Neutrophil (primary cell): ENCODE results near the gene VSX2.

ENCODE experiments used
- H3K27ac ChIP-seq: fragments of 200-600 bp; sonication (generic); 2 replicates; pipeline ENCODE4 v1.5.1; 2016; ENCODE audit warnings: mild to moderate bottlenecking, moderate library complexity
- H3K27me3 ChIP-seq: fragments of 200-600 bp; sonication (generic); 2 replicates; pipeline ENCODE4 v1.6.0; 2016; ENCODE audit warnings: mild to moderate bottlenecking
- H3K36me3 ChIP-seq: fragments of 200-600 bp; sonication (generic); 2 replicates; pipeline ENCODE4 v1.5.1; 2017
- H3K4me1 ChIP-seq, 2 experiments: fragments of 200-600 bp in 1 of 2; sonication (generic) in 1 of 2; 1 replicate in 1 of 2; 2 replicates in 1 of 2; pipeline versions ENCODE4 v1.5.1 to v1.6.1; 2013 to 2016; ENCODE audit warnings: low read depth in 1 of 2, low read length in 1 of 2, mild to moderate bottlenecking in 1 of 2, moderate library complexity in 1 of 2; ENCODE audit not compliant: control insufficient read depth in 1 of 2, insufficient read depth in 1 of 2
- H3K4me3 ChIP-seq, 2 experiments: fragments of 200-600 bp in 1 of 2; sonication (generic) in 1 of 2; 1 replicate in 1 of 2; 2 replicates in 1 of 2; pipeline ENCODE4 v1.5.1; 2013 to 2016; ENCODE audit warnings: low read depth in 1 of 2, low read length in 1 of 2, mild to moderate bottlenecking in 1 of 2, moderate library complexity in 1 of 2
- H3K9me3 ChIP-seq: fragments of 200-600 bp; sonication (generic); 2 replicates; pipeline ENCODE4 v1.5.1; 2016
- TF ChIP-seq, protein P1 (sequence below): fragments of 200-600 bp; sonication (generic); IDR thresholded peaks from 2 replicates; pipeline ENCODE4 v1.5.1; 2016; ENCODE audit warnings: antibody characterized with exemption

VSX2 gene

DNA sequence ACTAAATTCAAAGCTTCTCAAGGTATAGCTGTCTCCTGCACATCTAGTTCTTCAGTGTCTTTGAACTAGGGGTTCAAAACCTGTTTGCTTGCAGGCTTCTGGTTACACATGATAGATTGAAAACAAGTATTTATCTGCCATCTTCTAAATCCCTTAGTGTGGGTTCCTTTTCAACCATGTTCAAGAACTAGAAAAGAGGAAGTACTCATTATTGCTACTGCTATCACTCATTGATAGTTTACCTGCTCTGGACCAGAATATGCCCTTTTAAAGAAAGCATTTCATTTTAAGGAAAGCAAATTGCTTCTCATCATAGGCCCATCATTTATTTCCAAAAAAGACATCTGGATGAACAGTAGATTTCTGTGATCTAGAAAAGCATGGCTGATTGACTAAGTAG, 37.1 kb upstream of the VSX2 start:
- Histone ChIP-seq H3K27me3 (no peaks in the 10 kb centered on the region), H3K4me3 (no peak overlapping the region), H3K9me3 (no peaks in the 10 kb centered on the region), H3K36me3 (peaks cover 19% of the 10 kb centered on the region), H3K4me1 (peaks cover 0 to 6% of the 10 kb centered on the region in 2 experiments), H3K27ac (no peak overlapping the region)
- TF ChIP-seq, protein P1, sequence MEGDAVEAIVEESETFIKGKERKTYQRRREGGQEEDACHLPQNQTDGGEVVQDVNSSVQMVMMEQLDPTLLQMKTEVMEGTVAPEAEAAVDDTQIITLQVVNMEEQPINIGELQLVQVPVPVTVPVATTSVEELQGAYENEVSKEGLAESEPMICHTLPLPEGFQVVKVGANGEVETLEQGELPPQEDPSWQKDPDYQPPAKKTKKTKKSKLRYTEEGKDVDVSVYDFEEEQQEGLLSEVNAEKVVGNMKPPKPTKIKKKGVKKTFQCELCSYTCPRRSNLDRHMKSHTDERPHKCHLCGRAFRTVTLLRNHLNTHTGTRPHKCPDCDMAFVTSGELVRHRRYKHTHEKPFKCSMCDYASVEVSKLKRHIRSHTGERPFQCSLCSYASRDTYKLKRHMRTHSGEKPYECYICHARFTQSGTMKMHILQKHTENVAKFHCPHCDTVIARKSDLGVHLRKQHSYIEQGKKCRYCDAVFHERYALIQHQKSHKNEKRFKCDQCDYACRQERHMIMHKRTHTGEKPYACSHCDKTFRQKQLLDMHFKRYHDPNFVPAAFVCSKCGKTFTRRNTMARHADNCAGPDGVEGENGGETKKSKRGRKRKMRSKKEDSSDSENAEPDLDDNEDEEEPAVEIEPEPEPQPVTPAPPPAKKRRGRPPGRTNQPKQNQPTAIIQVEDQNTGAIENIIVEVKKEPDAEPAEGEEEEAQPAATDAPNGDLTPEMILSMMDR, result no peak

DNA sequence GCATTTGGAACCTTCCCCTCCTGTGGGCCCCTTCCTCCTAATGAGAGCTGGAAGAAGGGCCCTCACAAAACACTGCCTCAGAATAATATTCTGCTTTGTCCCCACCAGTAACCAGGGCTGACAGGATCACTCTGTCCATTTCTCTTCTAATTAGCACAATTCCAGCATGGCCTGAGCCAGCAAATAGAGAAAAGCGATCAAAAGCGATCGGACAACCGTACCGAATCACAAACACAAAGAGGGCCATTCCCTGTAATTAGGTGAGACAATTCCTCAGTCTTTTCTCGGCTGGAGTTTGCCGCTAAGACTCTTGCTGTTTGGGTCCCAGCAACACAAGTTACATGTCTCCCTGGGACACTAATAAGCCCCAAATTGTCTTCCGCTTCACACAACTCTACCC, 35.6 kb upstream of the VSX2 start:
- Histone ChIP-seq H3K36me3 (peaks cover 19% of the 10 kb centered on the region), H3K4me1 (peaks cover 0 to 6% of the 10 kb centered on the region in 2 experiments), H3K9me3 (no peaks in the 10 kb centered on the region), H3K27me3 (peaks cover 11% of the 10 kb centered on the region), H3K4me3 (no peak overlapping the region), H3K27ac (no peak overlapping the region)
- TF ChIP-seq, protein P1, result no peak

DNA sequence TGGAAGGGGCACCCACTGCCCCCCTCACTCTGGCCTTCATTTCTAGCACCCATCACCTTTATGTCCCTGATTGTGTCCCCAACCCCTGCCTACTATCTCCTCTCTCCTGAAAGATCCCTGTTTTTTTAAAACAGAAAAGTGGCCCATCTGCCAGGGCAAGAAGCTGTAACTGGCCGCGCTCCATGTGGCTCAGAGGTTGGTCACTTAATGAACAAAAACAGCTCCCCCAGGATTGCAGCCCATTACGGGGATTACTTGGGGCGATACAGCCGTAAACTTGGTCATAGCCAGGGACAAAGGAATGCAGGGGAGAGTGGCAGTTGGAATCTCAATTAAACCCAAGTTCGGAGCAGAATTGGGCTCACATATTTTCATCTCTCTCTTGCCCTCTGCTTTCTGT, 34.8 kb upstream of the VSX2 start:
- H3K4me3 ChIP-seq, result no peak overlapping the region
- H3K27me3 ChIP-seq, result peaks cover 19% of the 10 kb centered on the region
- TF ChIP-seq, protein P1, result no peak
- H3K36me3 ChIP-seq, result peaks cover 12% of the 10 kb centered on the region
- no peak overlapping the region for H3K27ac ChIP-seq
- H3K4me1 ChIP-seq, result peaks cover 0 to 6% of the 10 kb centered on the region in 2 experiments
- no peaks in the 10 kb centered on the region for H3K9me3 ChIP-seq

DNA sequence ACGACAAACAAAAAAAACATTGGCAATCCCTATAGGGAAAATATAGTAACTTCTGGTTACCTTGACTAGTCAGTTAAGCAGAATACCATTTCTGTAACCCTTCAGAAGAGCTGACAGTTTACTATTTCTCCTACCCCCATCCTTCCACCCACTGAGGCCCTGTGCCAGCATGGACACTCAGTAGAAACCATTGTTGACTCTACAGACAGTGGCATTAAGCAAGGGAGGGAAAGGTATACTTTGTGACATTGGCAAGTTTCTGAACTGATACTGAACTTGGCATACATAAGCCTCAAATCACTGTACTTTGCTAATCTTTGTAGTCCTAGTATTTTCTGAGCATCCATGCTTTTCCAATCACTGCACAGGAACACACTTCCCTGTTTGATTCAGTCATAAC, 33.4 kb upstream of the VSX2 start:
- peaks cover 33% of the 10 kb centered on the region for H3K27me3 ChIP-seq
- H3K4me1 ChIP-seq, result peaks cover 0 to 6% of the 10 kb centered on the region in 2 experiments
- H3K4me3 ChIP-seq, result no peak overlapping the region
- peaks cover 7% of the 10 kb centered on the region for H3K36me3 ChIP-seq
- TF ChIP-seq, protein P1, result no peak
- H3K27ac ChIP-seq, result no peak overlapping the region
- H3K9me3 ChIP-seq, result no peaks in the 10 kb centered on the region

DNA sequence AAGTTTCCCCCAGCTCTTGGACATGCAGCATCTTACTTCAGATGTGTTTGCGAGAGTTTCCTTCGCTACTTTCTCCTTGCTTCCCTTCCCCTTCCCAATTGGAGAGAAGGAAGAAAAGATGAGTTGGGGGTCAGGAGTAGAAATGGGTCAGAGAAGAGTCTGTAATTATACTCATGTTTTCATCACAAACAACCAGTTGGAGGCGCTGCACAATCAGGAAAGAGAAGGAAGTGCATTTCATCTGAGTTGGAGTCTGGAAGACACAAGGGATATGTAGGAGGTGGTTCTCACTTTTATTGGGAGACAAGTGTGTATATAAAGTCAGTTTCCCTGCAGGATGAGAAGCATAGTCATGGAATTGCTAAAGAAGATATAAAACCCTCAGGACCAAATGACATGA, 31.3 kb upstream of the VSX2 start:
- H3K4me1 ChIP-seq, result peaks cover 0 to 3% of the 10 kb centered on the region in 2 experiments
- peaks cover 7% of the 10 kb centered on the region for H3K36me3 ChIP-seq
- peaks cover 40% of the 10 kb centered on the region for H3K27me3 ChIP-seq
- no peak overlapping the region for H3K4me3 ChIP-seq
- no peak overlapping the region for H3K27ac ChIP-seq
- TF ChIP-seq, protein P1, result no peak
- H3K9me3 ChIP-seq, result no peaks in the 10 kb centered on the region

DNA sequence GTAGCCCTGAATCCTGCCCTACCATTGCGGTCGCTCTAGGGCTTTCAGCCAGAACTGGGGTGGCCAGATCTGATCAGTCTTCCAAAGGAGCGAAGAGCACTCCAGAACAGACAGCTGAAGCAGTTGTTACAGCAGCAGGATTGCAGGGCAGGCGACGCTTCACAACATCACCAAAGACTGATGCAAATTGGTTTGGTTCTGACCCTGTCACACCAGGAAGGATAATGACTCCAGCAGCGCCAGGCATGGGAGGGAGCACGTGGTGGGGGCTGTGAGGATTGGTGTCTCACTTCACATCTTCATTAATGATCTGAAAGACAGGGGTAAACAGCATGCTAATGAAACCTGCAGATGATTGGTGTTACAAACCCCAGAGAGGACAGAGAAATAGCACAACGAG, 30.6 kb upstream of the VSX2 start:
- no peak overlapping the region for H3K27ac ChIP-seq
- H3K9me3 ChIP-seq, result no peaks in the 10 kb centered on the region
- H3K36me3 ChIP-seq, result peaks cover 4% of the 10 kb centered on the region
- TF ChIP-seq, protein P1, result no peak
- H3K4me1 ChIP-seq, result no peaks in the 10 kb centered on the region
- peaks cover 40% of the 10 kb centered on the region for H3K27me3 ChIP-seq
- H3K4me3 ChIP-seq, result no peak overlapping the region
